ENCODE results near the gene HOXA11. TPM values are rescaled to one million over a fixed set of nuclear protein-coding genes. Genes with fewer than 3 reads are reported as not detected.

HOXA11 gene
- total RNA-seq, 2 experiments from 2014 or later, result 0.13 to 0.18 TPM

- CTCF ChIA-PET, result interaction anchor here (1.7 kb wide), 1 partner anchor 15 kb away, joined by 5 read pairs; no protein-coding TSS in a partner anchor
- TF ChIP-seq CTCF (IDR thresholded peaks at IDR 0.05), result no peak
- no peak overlapping the region for H3K4me3 Mint-ChIP-seq
- peaks cover 53% of the 10 kb centered on the region for H3K27me3 Mint-ChIP-seq
- POLR2A ChIA-PET, result no interaction called here
- H3K9me3 Mint-ChIP-seq, result no peaks in the 10 kb centered on the region
- H3K4me1 Mint-ChIP-seq (ENCODE audit: low read depth), result peaks cover 10% of the 10 kb centered on the region
- no peak overlapping the region for H3K27ac Mint-ChIP-seq
- DNase-seq, result no peak
- intact Hi-C loops (cut with micrococcal nuclease), result no loop called here
- ATAC-seq, result no peak
- H3K36me3 Mint-ChIP-seq (ENCODE audit: low read depth), result no peaks in the 10 kb centered on the region
Measured at GRCh38 chr7:27145914-27146412, 39.1 kb downstream of the HOXA11 start.

GRCh38 chr7:27145165-27145913 is 39.7 kb downstream of the HOXA11 start:
- peaks cover 8% of the 10 kb centered on the region for H3K4me1 Mint-ChIP-seq (ENCODE audit: low read depth)
- no peak overlapping the region for H3K4me3 Mint-ChIP-seq
- ChIA-PET POLR2A (no interaction called here), CTCF (no interaction called here)
- no peaks in the 10 kb centered on the region for H3K36me3 Mint-ChIP-seq (ENCODE audit: low read depth)
- TF ChIP-seq CTCF (IDR thresholded peaks at IDR 0.05), result no peak
- DNase-seq (no peak), ATAC-seq (no peak)
- no peaks in the 10 kb centered on the region for H3K9me3 Mint-ChIP-seq
- intact Hi-C loops (cut with micrococcal nuclease), result no loop called here
- H3K27ac Mint-ChIP-seq, result no peak overlapping the region
- H3K27me3 Mint-ChIP-seq, result peaks cover 48% of the 10 kb centered on the region

- Mint-ChIP-seq H3K36me3 (ENCODE audit: low read depth) (no peaks in the 10 kb centered on the region), H3K27ac (no peak overlapping the region), H3K9me3 (no peaks in the 10 kb centered on the region), H3K4me1 (ENCODE audit: low read depth) (peaks cover 6% of the 10 kb centered on the region), H3K4me3 (no peak overlapping the region), H3K27me3 (peaks cover 43% of the 10 kb centered on the region)
- TF ChIP-seq CTCF (IDR thresholded peaks at IDR 0.05), result no peak
- intact Hi-C loops (cut with micrococcal nuclease), result no loop called here
- no peak for DNase-seq
- ChIA-PET POLR2A (interaction anchor here (1.1 kb wide), 1 partner anchor 10 kb away, joined by 3 read pairs; no protein-coding TSS in a partner anchor), CTCF (no interaction called here)
- no peak for ATAC-seq
Measured at GRCh38 chr7:27144781-27145164, 40.3 kb downstream of the HOXA11 start.

- no peak for TF ChIP-seq CTCF (IDR thresholded peaks at IDR 0.05)
- Mint-ChIP-seq H3K4me3 (no peak overlapping the region), H3K27ac (no peak overlapping the region), H3K4me1 (ENCODE audit: low read depth) (peaks cover 6% of the 10 kb centered on the region), H3K36me3 (ENCODE audit: low read depth) (no peaks in the 10 kb centered on the region), H3K9me3 (no peaks in the 10 kb centered on the region), H3K27me3 (peaks cover 39% of the 10 kb centered on the region)
- intact Hi-C loops (cut with micrococcal nuclease), result no loop called here
- ATAC-seq (no peak), DNase-seq (no peak)
- POLR2A ChIA-PET, result interaction anchor here (1.1 kb wide), 1 partner anchor 11 kb away, joined by 3 read pairs; no protein-coding TSS in a partner anchor
- CTCF ChIA-PET, result interaction anchor here (1.2 to 2.1 kb wide), 4 partner anchors 13 to 462 kb away, joined by 3 to 6 read pairs (median 4); partner anchors contain the start of gene HOXA4
Measured at GRCh38 chr7:27143950-27144780, 40.9 kb downstream of the HOXA11 start.

All from activated CD8-positive, alpha-beta T cell treated with anti-CD3 and anti-CD28 coated beads for 36 hours (primary cell).